Activated T-helper 1 cell treated with anti-CD3 and anti-CD28 coated beads, Interleukin-12 subunit alpha, Interleukin-12 subunit beta, Interleukin-2, Interleukin-4 antibody, amounts not matched to agents 30 ng/mL and 10 ng/mL and 1 ng/mL, durations not matched to agents 14 hours and 24 hours and 36 hours (primary cell): ENCODE results near the gene SPACA4. TPM values are rescaled to one million over a fixed set of nuclear protein-coding genes. Genes with fewer than 3 reads are reported as not detected.
"Not testable (repeated sequence)": the region's sequence is repeated elsewhere in the genome, so short reads cannot be mapped to it uniquely, and the experiment has no call there.

ENCODE experiments used
- DNase-seq: peaks from one replicate; pipeline ENCODE4 v3.0.0; 2021; ENCODE audit warnings: low spot score
- H3K27ac Mint-ChIP-seq: one replicate; pipeline ENCODE4 v1.8.0; 2021; ENCODE audit warnings: mild to moderate bottlenecking, mixed read lengths
- H3K27me3 Mint-ChIP-seq: one replicate; pipeline ENCODE4 v1.8.0; 2022; ENCODE audit warnings: mild to moderate bottlenecking, moderate library complexity, mixed read lengths; ENCODE audit not compliant: insufficient read depth
- H3K36me3 Mint-ChIP-seq: one replicate; pipeline ENCODE4 v1.8.0; 2021; ENCODE audit warnings: low read depth, mixed read lengths
- H3K4me1 Mint-ChIP-seq: one replicate; pipeline ENCODE4 v1.8.0; 2021; ENCODE audit warnings: low read depth, mixed read lengths
- H3K4me3 Mint-ChIP-seq: one replicate; pipeline ENCODE4 v1.8.0; 2021; ENCODE audit warnings: mild to moderate bottlenecking, moderate library complexity, mixed read lengths
- H3K9me3 Mint-ChIP-seq: one replicate; pipeline ENCODE4 v1.8.0; 2021; ENCODE audit warnings: mixed read lengths
- intact Hi-C: fragments of 100-400 bp; cut with micrococcal nuclease; formaldehyde crosslinking; loops from one replicate; pipeline ENCODE4 v1.15.1; 2024
- total RNA-seq: library from RNA; stranded (reverse); gene quantifications from 2 replicates; pipeline ENCODE4 v1.2.3, GENCODE V29; 2022

The SPACA4 gene
- total RNA-seq, 1 donor from 2014 or later, result not detected

DNA sequence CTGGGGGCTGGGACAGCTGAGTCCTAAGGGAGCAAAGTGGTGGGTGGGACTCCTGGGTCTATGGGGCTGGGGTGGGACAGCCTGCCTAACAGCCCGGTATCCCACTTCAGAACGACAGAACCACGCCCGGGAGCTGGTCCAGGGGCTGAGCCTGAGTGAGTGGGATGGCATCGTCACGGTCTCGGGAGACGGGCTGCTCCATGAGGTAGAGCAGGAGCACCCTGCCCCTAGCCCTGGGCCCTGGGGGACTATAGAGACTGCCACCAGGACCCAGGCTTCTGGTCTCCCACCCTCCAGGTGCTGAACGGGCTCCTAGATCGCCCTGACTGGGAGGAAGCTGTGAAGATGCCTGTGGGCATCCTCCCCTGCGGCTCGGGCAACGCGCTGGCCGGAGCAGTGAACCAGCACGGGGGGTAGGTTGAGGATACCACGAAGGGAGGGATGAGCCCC lies 21.3 kb downstream of the SPACA4 start:
- Mint-ChIP-seq H3K4me1 (peaks cover 23% of the 10 kb centered on the region), H3K27ac (no peak overlapping the region), H3K9me3 (no peaks in the 10 kb centered on the region), H3K4me3 (no peak overlapping the region), H3K36me3 (peaks cover 20% of the 10 kb centered on the region), H3K27me3 (no peaks in the 10 kb centered on the region)
- intact Hi-C loops, result no loop called here
- DNase-seq, result no peak

- no peak for DNase-seq
- Mint-ChIP-seq H3K9me3 (no peaks in the 10 kb centered on the region), H3K4me1 (peaks cover 16% of the 10 kb centered on the region), H3K4me3 (no peak overlapping the region), H3K27ac (no peak overlapping the region), H3K36me3 (peaks cover 15% of the 10 kb centered on the region), H3K27me3 (no peaks in the 10 kb centered on the region)
- intact Hi-C loops, result no loop called here
Observed at GRCh38 chr19:48628486-48629296, 22.1 kb downstream of the SPACA4 start.

DNA sequence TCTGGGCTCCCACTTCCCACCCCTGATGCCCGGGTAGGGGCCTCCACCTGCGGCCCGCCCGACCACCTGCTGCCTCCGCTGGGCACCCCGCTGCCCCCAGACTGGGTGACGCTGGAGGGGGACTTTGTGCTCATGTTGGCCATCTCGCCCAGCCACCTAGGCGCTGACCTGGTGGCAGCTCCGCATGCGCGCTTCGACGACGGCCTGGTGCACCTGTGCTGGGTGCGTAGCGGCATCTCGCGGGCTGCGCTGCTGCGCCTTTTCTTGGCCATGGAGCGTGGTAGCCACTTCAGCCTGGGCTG lies 22.7 kb downstream of the SPACA4 start:
- Mint-ChIP-seq H3K4me1 (peaks cover 17% of the 10 kb centered on the region), H3K4me3 (no peak overlapping the region), H3K36me3 (peaks cover 13% of the 10 kb centered on the region), H3K27ac (no peak overlapping the region), H3K27me3 (no peaks in the 10 kb centered on the region), H3K9me3 (no peaks in the 10 kb centered on the region)
- intact Hi-C loops, result no loop called here
- no peak for DNase-seq

- H3K4me1 Mint-ChIP-seq, result peaks cover 18% of the 10 kb centered on the region
- no peaks in the 10 kb centered on the region for H3K27me3 Mint-ChIP-seq
- H3K4me3 Mint-ChIP-seq, result no peak overlapping the region
- no peak overlapping the region for H3K27ac Mint-ChIP-seq
- intact Hi-C loops, result loop anchor here (10.0 kb wide), 1 partner anchor 485 kb away; the partner anchor contains the start of genes C19orf73, LIN7B and PPFIA3
- no peaks in the 10 kb centered on the region for H3K9me3 Mint-ChIP-seq
- peaks cover 13% of the 10 kb centered on the region for H3K36me3 Mint-ChIP-seq
- DNase-seq, result no peak
Observed at GRCh38 chr19:48629599-48630295, 23.2 kb downstream of the SPACA4 start.

GRCh38 chr19:48630296-48631063 lies 23.9 kb downstream of the SPACA4 start:
- H3K27ac Mint-ChIP-seq, result no peak overlapping the region
- peaks cover 9% of the 10 kb centered on the region for H3K36me3 Mint-ChIP-seq
- H3K9me3 Mint-ChIP-seq, result no peaks in the 10 kb centered on the region
- peaks cover 12% of the 10 kb centered on the region for H3K4me1 Mint-ChIP-seq
- no peak for DNase-seq
- no peaks in the 10 kb centered on the region for H3K27me3 Mint-ChIP-seq
- H3K4me3 Mint-ChIP-seq, result no peak overlapping the region
- intact Hi-C loops, result loop anchor here (10.0 kb wide), 1 partner anchor 484 kb away; the partner anchor contains the start of genes C19orf73, LIN7B and PPFIA3

GRCh38 chr19:48631225-48631624 lies 24.7 kb downstream of the SPACA4 start:
- H3K4me1 Mint-ChIP-seq, result peaks cover 16% of the 10 kb centered on the region
- no peaks in the 10 kb centered on the region for H3K27me3 Mint-ChIP-seq
- H3K9me3 Mint-ChIP-seq, result no peaks in the 10 kb centered on the region
- peaks cover 9% of the 10 kb centered on the region for H3K36me3 Mint-ChIP-seq
- DNase-seq, result no peak
- intact Hi-C loops, result loop anchor here (10.0 kb wide), 1 partner anchor 484 kb away; the partner anchor contains the start of genes C19orf73, LIN7B and PPFIA3
- no peak overlapping the region for H3K27ac Mint-ChIP-seq
- no peak overlapping the region for H3K4me3 Mint-ChIP-seq

DNA sequence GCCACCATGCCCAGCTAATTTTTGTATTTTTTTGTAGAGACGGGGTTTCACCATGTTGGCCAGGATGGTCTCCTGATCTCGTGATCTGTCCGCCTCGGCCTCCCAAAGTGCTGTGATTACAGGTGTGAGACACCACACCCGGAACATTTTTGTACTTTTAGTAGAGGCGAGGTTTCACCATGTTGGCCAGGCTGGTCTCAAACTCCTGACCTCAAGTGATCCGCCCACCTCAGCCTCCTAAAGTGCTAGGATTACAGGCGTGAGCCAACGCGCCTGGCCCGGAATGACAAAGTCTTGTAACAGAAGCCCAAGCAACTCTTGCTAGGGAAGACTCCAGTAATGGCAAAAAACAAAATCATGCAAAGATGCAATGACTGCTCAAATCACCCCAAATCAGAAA lies 25.7 kb downstream of the SPACA4 start:
- H3K9me3 Mint-ChIP-seq, H3K4me3 Mint-ChIP-seq, H3K27me3 Mint-ChIP-seq, H3K36me3 Mint-ChIP-seq, DNase-seq: not testable (repeated sequence)
- intact Hi-C loops, result loop anchor here (10.0 kb wide), 1 partner anchor 483 kb away; the partner anchor contains the start of genes C19orf73, LIN7B and PPFIA3
- peak overlapping the region; percentile 40 for H3K27ac Mint-ChIP-seq
- peaks cover 12% of the 10 kb centered on the region for H3K4me1 Mint-ChIP-seq

GRCh38 chr19:48632692-48633147 lies 26.2 kb downstream of the SPACA4 start:
- intact Hi-C loops, result loop anchor here (10.0 kb wide), 1 partner anchor 482 kb away; the partner anchor contains the start of genes C19orf73, LIN7B and PPFIA3
- Mint-ChIP-seq H3K27me3 (no peaks in the 10 kb centered on the region), H3K36me3 (peaks cover 7% of the 10 kb centered on the region), H3K9me3 (no peaks in the 10 kb centered on the region), H3K27ac (peak overlapping the region; percentile 40), H3K4me1 (peaks cover 14% of the 10 kb centered on the region), H3K4me3 (no peak overlapping the region)
- no peak for DNase-seq

DNA sequence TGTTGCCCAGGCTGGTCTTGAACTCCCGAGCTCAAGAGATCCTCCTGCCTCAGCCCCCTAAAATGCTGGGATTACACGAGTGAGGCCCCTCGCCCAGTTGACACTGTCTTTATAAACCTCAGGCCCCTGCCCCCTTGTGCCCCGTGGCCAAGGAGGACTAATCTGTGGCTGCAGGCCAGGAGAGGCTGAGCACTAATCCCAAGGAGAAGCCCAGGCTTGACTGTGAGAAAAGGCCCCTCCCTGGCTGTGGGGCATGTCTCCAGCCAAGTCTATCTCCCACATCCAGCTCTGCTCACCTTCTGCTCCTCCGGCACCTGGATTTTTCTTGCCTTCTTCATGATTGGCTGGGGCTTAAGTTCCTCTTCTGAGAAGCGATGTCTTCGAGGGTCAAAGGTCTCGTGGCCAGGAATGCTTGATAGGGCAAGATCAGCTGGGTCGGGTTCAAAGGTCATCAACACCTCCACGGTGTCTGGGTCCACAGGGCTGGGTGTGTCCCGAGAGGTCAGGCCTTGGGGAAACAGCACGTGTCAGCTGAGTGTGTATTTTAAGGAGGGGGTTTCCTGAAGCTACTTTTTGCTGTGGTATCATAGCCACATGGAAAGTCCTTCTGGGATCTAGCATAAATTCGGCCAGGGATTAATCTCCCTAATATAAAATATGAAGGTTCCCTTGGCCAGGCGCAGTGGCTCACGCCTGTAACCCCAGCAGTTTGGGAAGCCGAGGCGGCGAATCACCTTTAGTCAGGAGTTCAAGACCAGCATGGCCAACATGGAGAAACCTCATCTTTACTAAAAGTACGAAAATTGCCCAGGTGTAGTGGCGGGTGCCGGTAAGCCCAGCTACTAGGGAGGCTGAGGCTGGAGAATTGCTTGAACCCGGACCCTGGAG lies 26.9 kb downstream of the SPACA4 start:
- Mint-ChIP-seq H3K9me3 (no peaks in the 10 kb centered on the region), H3K4me3 (peak overlapping the region; percentile 79), H3K27ac (no peak overlapping the region), H3K4me1 (peaks cover 21% of the 10 kb centered on the region), H3K36me3 (peaks cover 7% of the 10 kb centered on the region), H3K27me3 (no peaks in the 10 kb centered on the region)
- DNase-seq, result no peak
- intact Hi-C loops, result loop anchor here (1.0 to 10.0 kb wide), 2 partner anchors 9 to 481 kb away; partner anchors contain the start of genes C19orf73, LIN7B and PPFIA3

DNA sequence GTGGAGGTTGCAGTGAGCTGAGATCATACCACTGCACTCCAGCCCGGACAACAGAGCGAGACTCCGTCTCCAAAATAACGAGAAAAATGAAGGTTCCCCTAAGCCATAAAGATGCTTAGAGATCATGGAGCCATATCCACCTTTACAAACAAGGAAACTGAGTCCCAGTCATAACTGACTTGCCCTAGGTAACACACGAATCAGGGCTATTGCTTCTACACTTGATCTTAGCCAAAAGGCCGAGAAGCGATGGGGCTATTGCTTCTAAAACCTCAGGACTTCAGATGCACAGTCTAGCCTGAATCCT lies 27.4 kb downstream of the SPACA4 start:
- no peaks in the 10 kb centered on the region for H3K9me3 Mint-ChIP-seq

GRCh38 chr19:48634424-48635262 lies 28.1 kb downstream of the SPACA4 start:
- Mint-ChIP-seq H3K27me3 (no peaks in the 10 kb centered on the region), H3K27ac (peak overlapping the region; percentile 81), H3K4me3 (peak overlapping the region; percentile 79), H3K4me1 (peaks cover 29% of the 10 kb centered on the region), H3K36me3 (peaks cover 6% of the 10 kb centered on the region), H3K9me3 (no peaks in the 10 kb centered on the region)
- intact Hi-C loops, result loop anchor here (1.0 to 10.0 kb wide), 3 partner anchors 10 to 480 kb away; partner anchors contain the start of genes C19orf73, LIN7B and PPFIA3
- DNase-seq, result peak; percentile 87

More for the DNA sequence above, 27.4 kb downstream of the SPACA4 start:
- intact Hi-C loops, result loop anchor here (1.0 to 10.0 kb wide), 2 partner anchors 10 to 481 kb away; partner anchors contain the start of genes C19orf73, LIN7B and PPFIA3
- Mint-ChIP-seq H3K36me3 (peaks cover 7% of the 10 kb centered on the region), H3K4me3 (peak overlapping the region; percentile 79), H3K27ac (peak overlapping the region; percentile 70), H3K4me1 (peaks cover 27% of the 10 kb centered on the region), H3K27me3 (no peaks in the 10 kb centered on the region)
- DNase-seq, result no peak
